Loucy (cell line): ENCODE measurements around the gene FIGNL2.

Experiments used
- H2AFZ ChIP-seq: fragments of 200-600 bp; sonication (generic); 2 replicates; pipeline ENCODE4 v1.6.0; 2016; ENCODE audit warnings: antibody characterized with exemption, mild to moderate bottlenecking, low read length, moderate library complexity
- H3F3A ChIP-seq: fragments of 200-600 bp; 2 replicates; pipeline ENCODE4 v1.6.0; 2016; ENCODE audit warnings: antibody characterized with exemption, low read depth, mild to moderate bottlenecking
- H3K27me3 ChIP-seq: fragments of 200-600 bp; sonication (generic); 2 replicates; pipeline ENCODE4 v1.6.1; 2014; ENCODE audit warnings: low read length, mild to moderate bottlenecking; ENCODE audit not compliant: insufficient read depth, poor library complexity, severe bottlenecking
- H3K36me3 ChIP-seq: fragments of 200-600 bp; sonication (generic); 2 replicates; pipeline ENCODE4 v1.6.1; 2016; ENCODE audit warnings: low read length; ENCODE audit not compliant: insufficient read depth
- H3K4me1 ChIP-seq: fragments of 200-600 bp; sonication (generic); 2 replicates; pipeline ENCODE4 v1.5.1; 2014; ENCODE audit warnings: low read length, mild to moderate bottlenecking; ENCODE audit not compliant: insufficient read depth, poor library complexity, severe bottlenecking
- H3K4me2 ChIP-seq: fragments of 200-600 bp; sonication (generic); 2 replicates; pipeline ENCODE4 v1.6.0; 2014; ENCODE audit warnings: antibody characterized with exemption, low read length, low read depth, mild to moderate bottlenecking; ENCODE audit not compliant: poor library complexity, severe bottlenecking
- H3K4me3 ChIP-seq: fragments of 200-600 bp; sonication (generic); 2 replicates; pipeline ENCODE4 v1.5.1; 2014; ENCODE audit warnings: low read length, mild to moderate bottlenecking, mixed read lengths; ENCODE audit not compliant: poor library complexity, severe bottlenecking
- H3K79me2 ChIP-seq: fragments of 200-600 bp; sonication (generic); 2 replicates; pipeline ENCODE4 v1.6.1; 2014; ENCODE audit warnings: low read length; ENCODE audit not compliant: insufficient read depth
- H3K9ac ChIP-seq: fragments of 200-600 bp; sonication (generic); 2 replicates; pipeline ENCODE4 v1.6.0; 2014; ENCODE audit warnings: mild to moderate bottlenecking, low read depth, low read length, moderate library complexity; ENCODE audit not compliant: poor library complexity, severe bottlenecking
- H3K9me2 ChIP-seq: fragments of 200-600 bp; sonication (generic); replicated peaks from 2 replicates; pipeline ENCODE4 v1.6.1; 2016; ENCODE audit warnings: low read depth, low read length, mixed read lengths
- H3K9me3 ChIP-seq: fragments of 200-600 bp; sonication (generic); 2 replicates; pipeline ENCODE4 v1.6.1; 2014; ENCODE audit warnings: mild to moderate bottlenecking, antibody characterized with exemption, low read length, low read depth; ENCODE audit not compliant: insufficient read depth
- H4K20me1 ChIP-seq: fragments of 200-600 bp; sonication (generic); 2 replicates; pipeline ENCODE4 v1.6.0; 2014; ENCODE audit warnings: antibody characterized with exemption, low read length, mild to moderate bottlenecking; ENCODE audit not compliant: insufficient read depth, poor library complexity, severe bottlenecking
- EZH2phosphoT487 ChIP-seq: fragments of 200-600 bp; IDR thresholded peaks from 2 replicates; pipeline ENCODE4 v1.6.1; 2018; ENCODE audit warnings: antibody characterized with exemption, mild to moderate bottlenecking, moderate library complexity, borderline replicate concordance
- TF ChIP-seq, protein P1 (sequence below): fragments of 200-600 bp; sonication (generic); conservative IDR thresholded peaks from 2 replicates; pipeline ENCODE4 v1.5.1; 2014; ENCODE audit warnings: mild to moderate bottlenecking, antibody characterized with exemption, low read length

FIGNL2 gene

DNA sequence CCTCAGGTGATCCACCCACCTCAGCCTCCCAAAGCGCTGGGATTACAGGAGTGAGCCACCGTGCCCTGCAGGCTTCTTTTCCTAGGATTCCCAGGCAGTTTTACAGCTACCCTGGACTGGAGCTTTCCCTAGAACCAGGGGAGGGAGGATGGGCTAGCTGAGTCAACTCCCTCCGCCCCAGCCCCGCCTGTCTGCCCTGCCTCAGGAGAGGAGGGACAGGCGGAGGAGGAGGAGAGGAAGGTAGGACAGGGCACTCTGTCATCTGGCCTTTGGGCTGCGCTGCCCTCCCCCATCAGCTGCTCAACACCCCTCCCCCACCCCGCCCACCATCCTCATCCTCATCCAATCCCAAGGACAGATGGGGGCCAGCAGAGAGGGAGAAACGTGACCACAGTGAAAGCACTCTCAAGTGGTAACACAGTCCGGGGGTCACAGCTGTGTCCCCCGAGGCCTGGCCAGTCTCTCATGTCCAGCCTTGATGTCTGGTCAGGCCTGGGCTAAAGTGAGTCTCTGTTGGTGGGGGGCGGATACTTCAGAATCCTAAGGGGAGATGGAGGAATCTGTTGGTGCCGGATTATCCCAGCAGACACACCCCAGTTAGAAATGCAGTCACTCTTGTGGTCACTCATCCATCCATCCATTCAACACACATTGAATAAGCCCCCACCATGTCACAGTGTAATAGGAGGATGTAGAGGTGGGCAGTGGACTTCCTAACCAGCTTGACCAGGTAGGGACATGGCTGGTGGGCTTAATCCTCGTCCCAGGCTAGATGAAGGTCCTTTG lies 12.3 kb downstream of the FIGNL2 start:
- no peaks in the 10 kb centered on the region for H3K9me3 ChIP-seq
- H3K4me3 ChIP-seq: no peak overlapping the region
- H3F3A ChIP-seq: no peaks in the 10 kb centered on the region
- TF ChIP-seq, protein P1, sequence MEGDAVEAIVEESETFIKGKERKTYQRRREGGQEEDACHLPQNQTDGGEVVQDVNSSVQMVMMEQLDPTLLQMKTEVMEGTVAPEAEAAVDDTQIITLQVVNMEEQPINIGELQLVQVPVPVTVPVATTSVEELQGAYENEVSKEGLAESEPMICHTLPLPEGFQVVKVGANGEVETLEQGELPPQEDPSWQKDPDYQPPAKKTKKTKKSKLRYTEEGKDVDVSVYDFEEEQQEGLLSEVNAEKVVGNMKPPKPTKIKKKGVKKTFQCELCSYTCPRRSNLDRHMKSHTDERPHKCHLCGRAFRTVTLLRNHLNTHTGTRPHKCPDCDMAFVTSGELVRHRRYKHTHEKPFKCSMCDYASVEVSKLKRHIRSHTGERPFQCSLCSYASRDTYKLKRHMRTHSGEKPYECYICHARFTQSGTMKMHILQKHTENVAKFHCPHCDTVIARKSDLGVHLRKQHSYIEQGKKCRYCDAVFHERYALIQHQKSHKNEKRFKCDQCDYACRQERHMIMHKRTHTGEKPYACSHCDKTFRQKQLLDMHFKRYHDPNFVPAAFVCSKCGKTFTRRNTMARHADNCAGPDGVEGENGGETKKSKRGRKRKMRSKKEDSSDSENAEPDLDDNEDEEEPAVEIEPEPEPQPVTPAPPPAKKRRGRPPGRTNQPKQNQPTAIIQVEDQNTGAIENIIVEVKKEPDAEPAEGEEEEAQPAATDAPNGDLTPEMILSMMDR: no peak
- TF ChIP-seq EZH2phosphoT487: no peak
- no peaks in the 10 kb centered on the region for H3K27me3 ChIP-seq
- H3K4me1 ChIP-seq: peaks cover 4% of the 10 kb centered on the region
- H2AFZ ChIP-seq: no peak overlapping the region
- no peaks in the 10 kb centered on the region for H3K9me2 ChIP-seq
- H4K20me1 ChIP-seq: no peaks in the 10 kb centered on the region
- H3K4me2 ChIP-seq: no peak overlapping the region
- H3K79me2 ChIP-seq: no peaks in the 10 kb centered on the region
- no peak overlapping the region for H3K9ac ChIP-seq
- no peaks in the 10 kb centered on the region for H3K36me3 ChIP-seq

DNA sequence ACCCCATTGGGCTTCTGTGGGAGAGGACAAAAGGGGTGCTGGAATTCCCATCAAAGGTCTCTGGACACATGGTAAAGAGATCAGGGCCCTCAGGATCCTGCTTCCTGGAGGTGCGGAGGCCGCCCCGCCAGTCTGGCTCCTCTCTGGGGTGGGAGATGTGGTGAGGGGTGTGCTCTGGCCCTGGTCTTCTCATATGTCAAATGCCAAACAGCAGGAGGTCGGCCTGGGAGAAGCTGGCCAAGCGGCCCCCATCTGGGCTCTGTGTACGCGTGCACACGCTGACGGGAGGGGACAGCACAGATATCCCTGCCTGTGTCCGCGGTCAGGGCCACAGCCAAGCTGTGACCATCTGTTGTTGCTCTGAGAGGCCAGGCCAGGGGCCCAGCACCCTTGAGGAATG lies 14.1 kb downstream of the FIGNL2 start:
- H4K20me1 ChIP-seq: no peaks in the 10 kb centered on the region
- no peaks in the 10 kb centered on the region for H3K27me3 ChIP-seq
- H3F3A ChIP-seq: no peaks in the 10 kb centered on the region
- TF ChIP-seq EZH2phosphoT487: no peak
- TF ChIP-seq, protein P1: no peak
- H3K9me3 ChIP-seq: no peaks in the 10 kb centered on the region
- no peak overlapping the region for H3K4me2 ChIP-seq
- H3K4me1 ChIP-seq: peaks cover 4% of the 10 kb centered on the region
- no peak overlapping the region for H3K4me3 ChIP-seq
- H3K79me2 ChIP-seq: no peaks in the 10 kb centered on the region
- H3K9me2 ChIP-seq: no peaks in the 10 kb centered on the region
- no peak overlapping the region for H2AFZ ChIP-seq
- H3K9ac ChIP-seq: no peak overlapping the region
- H3K36me3 ChIP-seq: no peaks in the 10 kb centered on the region

DNA sequence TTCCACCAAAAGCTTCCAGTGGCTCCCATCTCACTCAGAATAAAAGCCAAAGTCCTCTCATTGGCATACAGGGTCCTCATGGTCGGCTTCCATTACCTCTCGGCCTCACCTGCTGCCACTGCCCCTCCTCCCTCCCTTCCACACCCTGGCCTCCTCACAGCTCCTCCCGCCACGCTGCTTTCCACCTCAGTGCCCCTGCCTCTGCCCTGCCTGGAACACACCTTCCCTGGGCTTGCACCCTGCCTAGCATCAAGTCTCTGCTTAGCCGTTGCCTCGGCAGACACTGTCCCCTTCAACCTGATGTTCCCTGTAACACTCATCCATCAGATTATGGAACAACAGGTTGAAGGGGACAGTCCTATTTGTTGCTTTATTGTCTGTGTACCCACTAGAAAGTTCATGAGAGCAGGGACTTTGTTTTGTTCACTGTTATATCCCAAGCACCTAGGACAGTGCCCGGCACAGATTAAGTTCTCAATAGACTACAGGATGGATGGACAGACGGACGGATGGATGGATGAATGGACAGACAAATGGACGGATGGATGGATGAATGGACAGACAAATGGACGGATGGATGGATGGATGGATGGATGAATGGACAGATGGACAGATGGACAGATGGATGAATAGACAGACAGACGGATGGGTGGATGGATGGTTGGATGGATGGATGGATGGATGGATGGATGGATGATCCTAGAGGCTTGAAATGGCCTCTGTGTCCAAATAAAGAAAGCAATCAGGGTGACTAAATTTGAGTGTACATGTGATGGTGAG lies 14.9 kb downstream of the FIGNL2 start:
- Histone ChIP-seq H3K9ac (no peak overlapping the region), H3K4me3 (no peak overlapping the region), H3K4me2 (peak overlapping the region; percentile 46)

More for the DNA sequence above, 14.9 kb downstream of the FIGNL2 start:
- Histone ChIP-seq H3K36me3 (no peaks in the 10 kb centered on the region), H3K27me3 (no peaks in the 10 kb centered on the region), H2AFZ (no peak overlapping the region), H3K79me2 (no peaks in the 10 kb centered on the region), H3K4me1 (peaks cover 4% of the 10 kb centered on the region), H3F3A (no peaks in the 10 kb centered on the region), H3K9me3 (no peaks in the 10 kb centered on the region), H3K9me2 (no peaks in the 10 kb centered on the region), H4K20me1 (no peaks in the 10 kb centered on the region)
- TF ChIP-seq, protein P1: no peak
- no peak for TF ChIP-seq EZH2phosphoT487
